ENCODE data around the gene SLC25A11. TPM values are rescaled to one million over a fixed set of nuclear protein-coding genes. Genes with fewer than 3 reads are reported as not detected.

Gene SLC25A11
- total RNA-seq, 2 donors from 2014 or later = 23.7 to 33.2 TPM

GRCh38 chr17:4966844-4967538 is 27.1 kb upstream of the SLC25A11 start:
- peak overlapping the region; percentile 59 to 71 for H3K4me3 ChIP-seq
- no peaks in the 10 kb centered on the region for H3K36me3 ChIP-seq (replicated peaks in 1 of 2; ENCODE audit: insufficient read depth in 1 of 2, low read depth in 2 of 2)
- peak; percentile 90 for ATAC-seq
- H3K4me1 ChIP-seq = peaks cover 23% of the 10 kb centered on the region
- intact Hi-C loops (cut with DNase I) = no loop called here
- peak overlapping the region; percentile 89 to 98 (median 94) for H3K27ac ChIP-seq
- no peaks in the 10 kb centered on the region for H3K27me3 ChIP-seq
- H3K9me3 ChIP-seq = no peaks in the 10 kb centered on the region
- whole genome bisulfite sequencing, 2 donors = 1% methylated on average over 27 to 42 of the region's 42 CpGs
- peak in 1 of 3 donors; percentile 23 for TF ChIP-seq POLR2A (IDR thresholded peaks at IDR 0.05)
- TF ChIP-seq CTCF (IDR thresholded peaks at IDR 0.05) = peak in 1 of 7 experiments; percentile 10
- peak; percentile 98 to 100 (median 98) for DNase-seq

- Histone ChIP-seq H3K9me3 (no peaks in the 10 kb centered on the region), H3K27ac (peak overlapping the region in 3 of 4 donors; percentile 89 to 95 (median 94)), H3K4me3 (no peak overlapping the region), H3K4me1 (peaks cover 23% of the 10 kb centered on the region), H3K27me3 (no peaks in the 10 kb centered on the region), H3K36me3 (replicated peaks in 1 of 2; ENCODE audit: insufficient read depth in 1 of 2, low read depth in 2 of 2) (peaks cover 0 to under 1% of the 10 kb centered on the region in 2 donors)
- no peak for DNase-seq
- intact Hi-C loops (cut with DNase I) = no loop called here
- WGBS, 2 donors = 91 to 94% methylated on average over 15 of the region's 15 CpGs
- TF ChIP-seq CTCF (IDR thresholded peaks at IDR 0.05) (no peak), POLR2A (IDR thresholded peaks at IDR 0.05) (no peak)
- no peak for ATAC-seq
Observed at GRCh38 chr17:4965311-4965986, 25.6 kb upstream of the SLC25A11 start.

DNA sequence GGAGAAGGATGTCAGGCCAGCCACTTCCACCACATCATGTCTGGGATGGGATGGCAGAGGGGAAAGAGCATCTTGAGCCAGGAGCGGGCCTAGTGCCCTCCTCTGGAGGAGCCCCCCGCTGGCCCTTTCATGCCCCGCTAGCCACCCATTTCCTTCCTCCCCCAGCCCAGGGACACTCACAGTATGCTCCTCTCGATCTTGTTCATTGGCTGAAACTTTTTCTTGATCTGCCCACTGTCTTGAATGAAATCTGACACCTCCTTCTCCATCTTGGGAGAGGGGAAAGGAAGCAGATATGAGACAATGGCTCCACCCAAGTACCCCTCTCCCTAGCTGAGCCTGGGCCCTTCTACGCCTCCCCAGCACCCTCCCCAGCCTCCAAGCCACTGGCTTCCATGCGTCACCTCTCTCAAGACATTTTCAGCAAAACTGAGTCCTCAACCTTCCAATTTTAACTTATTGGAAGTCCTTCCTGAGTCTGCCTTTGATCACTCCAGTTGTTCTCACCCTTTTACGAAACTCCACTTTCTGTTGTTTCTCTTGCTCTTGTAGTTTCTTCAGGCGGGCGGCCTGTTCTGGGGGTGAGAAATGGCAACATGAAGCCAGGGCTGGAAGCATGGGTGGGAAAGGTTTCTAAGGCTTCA is 20.6 kb upstream of the SLC25A11 start:
- H3K9me3 ChIP-seq = no peaks in the 10 kb centered on the region
- H3K4me3 ChIP-seq = no peak overlapping the region
- H3K27me3 ChIP-seq = no peaks in the 10 kb centered on the region
- 80 to 90% methylated on average over 9 of the region's 9 CpGs for WGBS, 2 donors
- intact Hi-C loops (cut with DNase I) = no loop called here
- DNase-seq = no peak
- no peak overlapping the region for H3K27ac ChIP-seq
- peaks cover 0 to 8% of the 10 kb centered on the region in 2 donors for H3K36me3 ChIP-seq (replicated peaks in 1 of 2; ENCODE audit: insufficient read depth in 1 of 2, low read depth in 2 of 2)
- TF ChIP-seq CTCF (IDR thresholded peaks at IDR 0.05) (no peak), POLR2A (IDR thresholded peaks at IDR 0.05) (no peak)
- no peaks in the 10 kb centered on the region for H3K4me1 ChIP-seq
- ATAC-seq = no peak

DNA sequence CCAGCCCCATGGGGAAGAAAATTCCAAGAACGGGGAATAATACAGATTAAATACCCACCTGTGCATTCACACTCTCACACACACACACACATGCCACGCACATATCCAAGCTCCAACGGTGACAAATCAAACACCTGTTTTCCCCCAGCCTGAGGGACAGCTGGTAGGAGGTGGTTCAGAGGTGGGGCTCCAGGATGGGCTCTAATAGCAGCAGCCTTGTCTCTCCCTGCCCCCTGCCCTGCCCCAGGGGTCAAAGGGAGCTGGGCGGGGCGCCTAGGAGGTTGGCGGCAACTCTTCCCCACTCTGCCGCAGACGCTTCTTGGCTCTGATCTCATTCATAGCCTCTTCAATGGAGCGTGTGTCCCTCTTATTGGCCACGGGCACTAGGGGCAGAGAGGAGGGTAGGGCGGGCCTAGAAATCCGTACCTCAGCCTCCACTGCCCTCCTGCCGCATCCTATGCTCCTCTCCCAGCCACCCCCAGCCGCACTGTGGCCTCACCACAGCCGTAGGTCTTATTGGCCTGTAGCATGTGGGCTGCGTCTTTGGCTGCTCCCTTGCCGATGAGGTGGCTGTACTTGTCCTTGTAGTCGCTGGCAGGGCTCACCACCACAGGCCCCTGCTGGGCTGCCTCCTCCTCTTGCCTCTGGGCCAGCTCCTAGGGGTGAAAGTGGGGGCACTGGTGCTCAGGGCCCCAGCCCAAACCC is 19.6 kb upstream of the SLC25A11 start:
- TF ChIP-seq POLR2A (IDR thresholded peaks at IDR 0.05) (no peak), CTCF (IDR thresholded peaks at IDR 0.05) (no peak)
- intact Hi-C loops (cut with DNase I) = no loop called here
- Histone ChIP-seq H3K27ac (no peak overlapping the region), H3K36me3 (replicated peaks in 1 of 2; ENCODE audit: insufficient read depth in 1 of 2, low read depth in 2 of 2) (peaks cover 0 to 8% of the 10 kb centered on the region in 2 donors), H3K9me3 (no peaks in the 10 kb centered on the region), H3K4me1 (no peaks in the 10 kb centered on the region), H3K27me3 (no peaks in the 10 kb centered on the region), H3K4me3 (no peak overlapping the region)
- 85% methylated on average over 5 to 14 of the region's 18 CpGs for WGBS, 2 donors
- no peak for DNase-seq
- ATAC-seq = no peak
